ENCODE measurements around the gene RNF17.

- TF ChIP-seq CTCF (IDR thresholded peaks at IDR 0.05 in 2 of 3, conservative IDR thresholded peaks at IDR 0.05 in 1 of 3; ENCODE audit: borderline replicate concordance in 1 of 3, insufficient read depth in 1 of 3, low read depth in 2 of 3, low read length in 2 of 3) (no peak), POLR2A (IDR thresholded peaks at IDR 0.05; ENCODE audit: borderline replicate concordance, extremely low read depth, insufficient read depth, insufficient read length) (no peak)
These were observed 38.6 kb upstream of the RNF17 start for GRCh38 chr13:24725379-24725778.
